CD4-positive, alpha-beta T cell treated with Interferon gamma for 1 hour (primary cell): Measurements from ENCODE around the gene ENTPD1.
"Not testable (repeated sequence)": the region's sequence is repeated elsewhere in the genome, so short reads cannot be mapped to it uniquely, and the experiment has no call there.

Experiments used
- DNase-seq: peaks from one replicate; pipeline ENCODE4 v3.0.0-alpha.2; 2020

Gene ENTPD1

GRCh38 chr10:95759233-95759826, 3.4 kb downstream of the ENTPD1 start:
- no peak for DNase-seq

- DNase-seq = no peak
Observed at GRCh38 chr10:95761939-95762492, 6.1 kb downstream of the ENTPD1 start.

- DNase-seq = peak; percentile 69
Observed at GRCh38 chr10:95767884-95768556, 12.1 kb downstream of the ENTPD1 start.

DNA sequence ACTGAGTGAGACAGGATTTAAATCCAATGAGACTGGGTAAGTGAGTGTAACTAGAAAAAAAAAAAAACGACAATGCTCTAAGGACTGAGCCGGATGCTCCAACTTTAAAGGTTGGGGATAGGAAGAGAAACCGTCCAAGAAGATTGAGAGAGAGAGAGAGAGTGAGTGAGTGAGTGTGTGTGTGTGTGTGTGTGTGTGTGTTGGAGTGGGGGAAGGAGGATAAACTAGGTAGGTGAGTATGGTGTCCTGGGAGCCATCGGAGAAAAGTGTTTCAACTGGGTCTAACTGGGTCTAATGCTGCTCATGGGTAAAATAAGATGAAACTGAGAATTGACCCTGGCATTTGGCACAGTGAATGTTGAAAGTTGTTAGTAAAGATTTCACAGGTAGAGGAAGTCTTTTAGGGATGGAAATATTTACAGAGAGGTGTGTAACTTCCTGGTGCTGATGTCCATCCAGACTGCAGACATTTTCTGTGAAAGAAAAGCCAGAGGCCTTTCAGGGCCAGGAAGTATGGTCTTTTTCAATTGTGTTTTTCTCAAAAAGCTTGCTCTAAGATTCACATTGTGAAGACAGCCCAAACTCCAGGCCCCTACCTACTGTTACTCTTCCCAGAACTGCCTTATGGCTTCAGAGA, 14.2 kb downstream of the ENTPD1 start:
- no peak for DNase-seq

GRCh38 chr10:95773454-95773853, 17.5 kb downstream of the ENTPD1 start:
- DNase-seq = not testable (repeated sequence)

DNA sequence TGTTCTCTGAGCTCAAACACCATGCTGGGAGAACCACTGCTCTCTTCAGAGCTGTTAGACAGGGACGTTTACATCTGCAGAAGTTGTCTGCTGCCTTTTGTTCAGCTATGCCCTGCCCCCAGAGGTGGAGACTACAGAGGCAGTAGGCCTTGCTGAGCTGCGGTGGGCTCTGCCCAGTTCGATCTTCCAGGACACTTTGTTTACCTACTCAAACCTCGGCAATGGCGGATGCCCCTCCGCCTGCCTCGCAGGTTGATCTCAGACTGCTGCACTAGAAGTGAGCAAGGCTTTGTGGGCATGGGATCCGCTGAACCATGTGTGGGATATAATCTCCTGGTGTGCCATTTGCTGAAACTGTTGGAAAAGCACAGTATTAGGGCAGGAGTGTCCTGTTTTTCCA, 21.7 kb downstream of the ENTPD1 start:
- DNase-seq = not testable (repeated sequence)

- DNase-seq = peak; percentile 18
Observed at GRCh38 chr10:95782318-95782717, 26.4 kb downstream of the ENTPD1 start.

- peak; percentile 53 for DNase-seq
Observed at GRCh38 chr10:95783741-95784140, 27.8 kb downstream of the ENTPD1 start.

- DNase-seq = peak; percentile 4
Observed at GRCh38 chr10:95784279-95784913, 28.4 kb downstream of the ENTPD1 start.

GRCh38 chr10:95785317-95785716, 29.4 kb downstream of the ENTPD1 start:
- DNase-seq = no peak

DNA sequence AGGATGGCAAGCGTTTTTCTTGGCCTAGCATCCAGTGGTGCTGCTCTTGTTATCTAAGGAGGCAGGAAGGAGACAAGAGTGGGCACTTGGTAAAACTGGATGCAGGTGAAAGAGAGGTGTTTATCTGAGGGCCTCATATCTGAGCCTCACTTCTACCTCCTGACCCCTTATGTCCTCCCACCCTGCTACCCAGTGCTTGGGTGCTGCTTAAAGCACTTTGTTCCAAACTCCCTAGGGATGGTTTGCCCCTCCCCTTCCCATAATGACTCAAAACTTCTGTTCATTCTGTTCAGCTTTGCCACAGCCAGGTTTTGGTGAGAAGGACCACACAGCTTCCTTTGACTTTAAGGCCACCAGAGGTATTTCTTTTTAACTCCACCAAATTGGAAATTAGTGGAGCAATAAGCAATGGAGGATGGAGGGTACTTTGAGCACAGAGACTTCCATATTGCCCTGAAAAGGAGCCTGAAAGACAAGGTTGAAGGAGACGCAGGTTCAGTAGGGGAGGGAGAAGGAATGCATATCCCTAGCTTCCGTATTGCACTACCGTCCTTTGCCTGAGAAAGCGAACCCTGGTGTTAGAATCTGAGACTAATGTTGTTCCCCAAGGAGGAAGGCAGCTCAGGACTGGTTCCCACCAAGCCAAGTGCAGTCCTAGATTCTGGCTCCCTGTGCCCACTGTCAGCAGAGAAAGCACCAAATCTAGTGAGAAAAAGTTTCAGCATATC, 30.1 kb downstream of the ENTPD1 start:
- DNase-seq = no peak

DNA sequence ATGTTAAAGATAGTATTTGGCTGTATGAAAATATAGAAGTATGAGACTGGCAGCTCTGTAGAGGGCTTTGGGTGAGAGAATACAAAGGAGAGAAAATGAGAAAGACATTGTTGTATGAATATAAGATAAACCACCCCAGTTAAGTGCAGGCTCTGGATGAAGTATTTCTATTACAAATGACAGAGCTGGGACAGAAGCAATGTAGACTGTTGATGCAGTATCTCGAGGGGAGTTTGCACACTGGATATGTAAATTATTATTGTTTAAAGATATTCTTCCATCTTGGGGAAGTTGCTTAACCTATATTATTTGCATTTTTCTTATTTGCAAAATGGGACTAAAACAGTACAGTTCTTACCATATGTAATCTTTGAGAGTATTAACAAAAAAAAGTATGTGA, 31.5 kb downstream of the ENTPD1 start:
- DNase-seq = no peak

DNA sequence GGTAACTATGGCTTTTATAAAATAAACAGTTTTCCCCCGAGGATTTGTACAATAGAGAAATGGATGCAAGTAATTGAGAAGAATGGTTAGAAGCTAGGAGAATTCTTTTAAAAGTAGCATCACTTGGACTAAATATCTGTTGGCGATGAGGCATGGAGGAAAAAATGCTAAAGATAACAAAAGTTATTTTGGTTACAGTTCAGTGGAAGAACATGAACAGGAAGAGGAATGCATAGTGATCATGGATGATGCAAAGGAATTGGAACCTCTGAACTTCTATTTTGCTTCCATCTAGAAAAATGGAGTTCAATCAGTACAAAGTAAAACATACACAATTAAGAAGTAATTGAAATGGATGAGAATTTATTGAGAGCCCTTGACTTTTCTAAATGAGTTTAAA, 32.9 kb downstream of the ENTPD1 start:
- DNase-seq = no peak

DNA sequence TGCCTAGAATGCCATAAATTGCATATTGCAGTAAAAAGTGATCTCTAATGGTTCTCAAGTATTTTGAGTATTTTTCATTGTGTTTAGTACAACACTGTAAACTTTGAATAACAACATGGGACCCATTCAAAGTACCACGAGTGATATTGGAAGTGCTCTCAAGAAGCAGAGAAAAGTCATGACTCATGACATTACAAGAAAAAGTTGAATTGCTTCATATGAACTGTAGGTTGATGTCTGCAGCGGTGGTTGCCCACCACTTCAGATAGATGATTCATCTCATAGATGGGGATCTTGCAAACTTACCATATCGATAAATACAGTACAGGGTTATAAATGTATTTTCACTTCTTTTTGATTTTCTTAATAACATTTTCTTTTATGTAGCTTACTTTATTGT, 33.9 kb downstream of the ENTPD1 start:
- DNase-seq = no peak

GRCh38 chr10:95790982-95791381, 35.0 kb downstream of the ENTPD1 start:
- DNase-seq = no peak

DNA sequence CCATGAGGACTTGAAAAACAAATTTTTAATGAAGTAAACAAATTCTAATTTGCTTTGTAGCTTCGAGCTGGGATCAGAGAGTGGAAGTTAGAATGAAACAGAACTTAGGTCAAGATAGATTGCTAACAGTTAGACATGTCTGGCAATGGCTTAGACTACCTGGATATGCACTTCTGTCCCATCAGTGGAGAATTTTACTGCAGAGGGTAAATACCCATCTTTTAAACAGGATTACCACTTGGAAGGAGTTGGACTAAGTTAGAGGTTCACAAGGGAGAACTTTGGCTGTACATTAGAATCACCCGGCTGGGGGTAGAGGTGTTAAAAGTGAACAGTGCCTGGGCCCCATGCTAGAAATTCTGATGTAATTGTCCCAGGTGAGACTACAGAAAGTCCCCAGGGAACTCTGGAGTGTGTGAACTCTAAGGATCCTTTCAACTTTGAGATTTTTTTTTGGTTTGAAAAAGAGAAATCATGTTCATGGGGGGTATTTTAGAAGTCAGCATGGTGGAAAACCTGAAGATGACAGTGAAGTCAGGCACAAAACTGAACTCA, 35.5 kb downstream of the ENTPD1 start:
- no peak for DNase-seq

DNA sequence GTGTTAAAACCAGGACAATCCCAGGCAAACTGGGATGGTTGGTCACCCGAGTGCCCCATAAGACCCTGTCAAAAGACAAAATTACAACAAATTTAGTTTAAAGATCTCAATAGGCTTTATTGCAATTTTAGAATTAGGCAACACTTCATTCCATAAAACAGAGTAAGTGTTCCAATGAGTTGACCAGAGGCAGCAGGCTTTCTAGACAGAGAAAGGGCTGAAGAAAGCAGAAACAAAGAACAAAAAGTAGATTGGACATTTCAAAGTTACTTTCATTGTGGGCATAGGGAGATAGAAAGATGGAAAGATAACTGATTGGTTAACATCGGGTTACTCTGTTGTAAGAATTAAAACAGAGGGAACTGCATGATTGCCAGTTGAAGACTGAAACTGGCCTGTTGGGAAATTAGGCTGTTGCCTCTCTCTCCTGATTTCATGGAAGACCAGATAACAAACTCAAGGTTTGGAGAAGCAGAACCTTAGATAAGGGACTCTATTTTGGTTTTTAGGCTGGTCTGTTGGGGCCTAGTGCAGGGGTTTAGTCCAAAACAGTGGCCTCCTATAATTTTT, 36.3 kb downstream of the ENTPD1 start:
- no peak for DNase-seq

- DNase-seq = peak; percentile 7
Observed at GRCh38 chr10:95792874-95793285, 36.9 kb downstream of the ENTPD1 start.

GRCh38 chr10:95793401-95794045, 37.6 kb downstream of the ENTPD1 start:
- DNase-seq = peak; percentile 59

DNA sequence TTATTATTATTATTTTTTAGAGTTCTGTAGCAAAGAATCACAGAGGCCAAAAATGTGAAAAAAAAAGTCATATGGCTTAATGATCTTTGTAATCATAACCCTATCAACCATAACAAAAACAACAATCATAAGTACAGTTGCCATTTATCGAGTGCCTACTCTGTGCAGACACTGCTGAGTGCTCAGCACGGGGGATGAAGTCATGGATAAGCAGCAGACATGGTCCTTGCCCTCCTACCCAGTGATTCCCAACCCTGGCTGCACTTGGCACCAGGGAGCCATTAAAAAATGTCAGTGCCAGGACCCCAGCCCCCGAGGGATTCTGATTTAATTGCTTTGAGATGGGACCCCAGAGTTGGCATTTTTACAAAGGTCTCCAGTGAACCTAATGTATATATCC, 38.2 kb downstream of the ENTPD1 start:
- DNase-seq = no peak

DNA sequence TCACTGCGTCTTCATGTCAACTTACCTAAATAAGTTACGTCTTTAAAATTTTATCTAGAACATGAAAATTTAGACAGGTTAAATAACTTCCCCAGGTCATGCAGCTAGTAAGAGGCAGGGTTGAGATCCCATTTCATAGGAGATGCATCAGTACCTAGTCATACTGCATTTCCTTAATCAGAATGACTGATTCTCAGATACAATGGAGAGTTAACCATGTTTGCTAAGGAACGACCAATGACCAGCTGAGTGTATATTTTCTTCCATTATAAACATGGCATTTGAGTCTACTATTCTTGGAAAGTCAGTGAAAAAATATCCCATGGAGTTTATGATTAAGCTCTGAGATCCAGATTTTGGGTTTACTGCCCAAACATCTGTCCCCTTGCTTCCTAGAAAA, 39.6 kb downstream of the ENTPD1 start:
- no peak for DNase-seq

DNA sequence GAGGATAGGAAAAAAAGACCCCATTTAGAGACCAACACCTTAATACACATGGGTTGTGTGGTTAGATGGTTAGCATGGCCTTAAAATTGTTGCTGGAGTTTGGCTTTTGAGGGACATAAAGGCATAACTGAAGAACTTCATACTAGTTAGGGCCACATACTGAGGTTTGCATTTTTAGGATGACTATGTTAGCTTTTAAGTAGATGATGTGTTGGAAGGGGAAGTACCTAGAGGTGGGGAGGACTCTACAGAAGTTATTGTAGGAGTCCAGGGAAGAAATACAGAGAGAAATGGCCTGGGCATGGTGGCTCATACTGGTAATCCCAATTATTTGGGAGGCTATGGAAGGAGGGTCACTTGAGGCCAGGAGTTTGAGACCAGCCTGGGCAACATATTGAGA, 40.5 kb downstream of the ENTPD1 start:
- DNase-seq = no peak
